Endothelial cell of umbilical vein (primary cell): Measurements from ENCODE around the gene AKAP13. TPM values are rescaled to one million over a fixed set of nuclear protein-coding genes. Genes with fewer than 3 reads are reported as not detected.

Source experiments
- BruUV-seq: library from RNA; stranded (reverse); fragments of 400-500 nt; replicated peaks from 2 replicates; lab custom pipeline; 2021; lab: Mats Ljungman, UMichigan
- CTCF ChIA-PET: fragments of 300-600, 350-600 bp; sonication (Branson Sonifier 250); formaldehyde crosslinking; loops from one replicate; lab custom pipeline; 2021; ENCODE audit warnings: antibody characterized with exemption, inconsistent platforms; lab: Charles Lee
- POLR2A ChIA-PET: fragments of 300-600, 350-600 bp; sonication (Branson Sonifier 250); formaldehyde crosslinking; loops from one replicate; lab custom pipeline; 2021; ENCODE audit warnings: antibody characterized with exemption, inconsistent platforms; lab: Charles Lee
- DNase-seq: peaks from one replicate; pipeline ENCODE4 v3.0.0-alpha.2; 2011; ENCODE audit warnings: low read depth, low spot score
- FAIRE-seq: peaks from 2 replicates; lab custom pipeline; 2011; peaks lifted over from hg19 to GRCh38; lab: Jason Lieb, UNC
- H2AFZ ChIP-seq: 2 replicates; pipeline ENCODE4 v1.6.0; 2012; ENCODE audit warnings: low read depth, low read length, control low read depth, inconsistent platforms
- H3K27ac ChIP-seq: 2 replicates; pipeline ENCODE4 v1.5.1; 2011; ENCODE audit warnings: low read depth, mild to moderate bottlenecking, control low read depth, low read length, moderate library complexity; ENCODE audit not compliant: insufficient read depth
- H3K27me3 ChIP-seq, 2 experiments: 2 replicates each; pipeline versions ENCODE4 v1.6.0 to v1.6.1; 2011; ENCODE audit warnings: low read length in 2 of 2, mixed read lengths in 1 of 2; ENCODE audit not compliant: control insufficient read depth in 2 of 2, insufficient read depth in 2 of 2
- H3K36me3 ChIP-seq, 2 experiments: 2 replicates in 1 of 2; 3 replicates in 1 of 2; pipeline ENCODE4 v1.5.1; 2011; ENCODE audit warnings: low read length in 2 of 2, mild to moderate bottlenecking in 1 of 2, moderate library complexity in 1 of 2; ENCODE audit not compliant: control insufficient read depth in 2 of 2, insufficient read depth in 2 of 2; ENCODE audit errors: extremely low read depth in 1 of 2
- H3K4me1 ChIP-seq: 3 replicates; pipeline ENCODE4 v1.5.1; 2011; ENCODE audit warnings: mild to moderate bottlenecking, low read length; ENCODE audit not compliant: control insufficient read depth, insufficient read depth; ENCODE audit errors: extremely low read depth
- H3K4me2 ChIP-seq: 2 replicates; pipeline ENCODE4 v1.6.1; 2011; ENCODE audit warnings: low read length, control low read depth, mixed read lengths; ENCODE audit not compliant: insufficient read depth
- H3K4me3 ChIP-seq, 3 experiments: fragments of 200-600 bp in 1 of 3; sonication (generic), shearing (Covaris generic) in 1 of 3; replicated peaks in 1 of 3; 2 replicates each; pipeline ENCODE4 v1.5.1; 2011 to 2016; ENCODE audit warnings: control low read depth in 3 of 3, low read length in 3 of 3, mild to moderate bottlenecking in 2 of 3, inconsistent platforms in 1 of 3, low read depth in 1 of 3, moderate library complexity in 1 of 3; ENCODE audit not compliant: insufficient read depth in 1 of 3
- H3K79me2 ChIP-seq: 2 replicates; pipeline ENCODE4 v1.6.0; 2012; ENCODE audit warnings: low read length, inconsistent platforms; ENCODE audit not compliant: control insufficient read depth, insufficient read depth
- H3K9ac ChIP-seq: replicated peaks from 2 replicates; pipeline ENCODE3; 2011; ENCODE audit warnings: low read length, control low read depth; ENCODE audit not compliant: insufficient read depth; ENCODE audit errors: extremely low read depth
- H3K9me1 ChIP-seq: replicated peaks from 3 replicates; pipeline ENCODE4 v1.6.0; 2011; ENCODE audit warnings: mild to moderate bottlenecking, low read length; ENCODE audit not compliant: control insufficient read depth, insufficient read depth; ENCODE audit errors: extremely low read depth
- H3K9me3 ChIP-seq: replicated peaks from 2 replicates; pipeline ENCODE4 v1.5.1; 2012; ENCODE audit warnings: low read length, inconsistent platforms; ENCODE audit not compliant: control insufficient read depth, insufficient read depth
- H4K20me1 ChIP-seq: replicated peaks from 2 replicates; pipeline ENCODE3; 2011; ENCODE audit warnings: mild to moderate bottlenecking, low read length; ENCODE audit not compliant: control insufficient read depth, insufficient read depth; ENCODE audit errors: extremely low read depth
- EZH2 ChIP-seq: IDR thresholded peaks from 2 replicates; pipeline ENCODE4 v1.6.1; 2012; ENCODE audit warnings: borderline replicate concordance, low read depth, mild to moderate bottlenecking, moderate library complexity, low read length, inconsistent platforms; ENCODE audit not compliant: severe bottlenecking
- FOS ChIP-seq: IDR thresholded peaks from 2 replicates; pipeline ENCODE4 v1.6.1; 2011; ENCODE audit warnings: mild to moderate bottlenecking, low read length, moderate library complexity, borderline replicate concordance; ENCODE audit not compliant: insufficient read depth
- GATA2 ChIP-seq: IDR thresholded peaks from 2 replicates; pipeline ENCODE4 v1.7.0; 2011; ENCODE audit warnings: low read depth, mild to moderate bottlenecking, moderate library complexity, mixed read lengths, low read length; ENCODE audit not compliant: insufficient read length, insufficient read depth
- POLR2A ChIP-seq: IDR thresholded peaks from 2 replicates; pipeline ENCODE4 v1.6.1; 2012; ENCODE audit warnings: low read depth, mild to moderate bottlenecking, control low read depth, low read length
- POLR2AphosphoS5 ChIP-seq: IDR thresholded peaks from 2 replicates; pipeline ENCODE4 v1.6.1; 2012; ENCODE audit warnings: low read depth, mild to moderate bottlenecking, control low read depth, low read length, moderate library complexity; ENCODE audit not compliant: insufficient read depth
- dilution Hi-C: fragments of 300-500 bp; cut with MboI; formaldehyde crosslinking; loops from one replicate; pipeline ENCODE4 v1.15.0; 2019; ENCODE audit warnings: low sequenced_read_pairs; ENCODE audit not compliant: extremely low pct_ligation_motif_present
- intact Hi-C: fragments of 100-400 bp; cut with micrococcal nuclease; formaldehyde crosslinking; loops from one replicate; pipeline ENCODE4 v1.10.0; 2022
- polyA plus RNA-seq, 4 experiments: library from polyadenylated mRNA; depleted of rRNA in 3 of 4; stranded (reverse) in 3 of 4; unstranded in 1 of 4; fragments of >200 nt; gene quantifications; 2 replicates each; pipeline versions ENCODE4 v1.2.1 to v1.2.3, GENCODE V29; 2011 to 2012; ENCODE audit warnings: missing spikeins in 1 of 4
- total RNA-seq: library from RNA; stranded (reverse); gene quantifications from 2 replicates; pipeline ENCODE4 v1.2.3, GENCODE V29; 2021
- TF ChIP-seq, protein P1 (sequence below), 2 donors: IDR thresholded peaks; 1 replicate in 1 of 2; 2 replicates in 1 of 2; pipeline ENCODE4 v1.5.1; 2011; ENCODE audit warnings: low read length in 2 of 2, mild to moderate bottlenecking in 2 of 2, moderate library complexity in 2 of 2, control low read depth in 1 of 2, inconsistent platforms in 1 of 2, low read depth in 1 of 2; ENCODE audit not compliant: insufficient read depth in 1 of 2; ENCODE audit errors: extremely low read depth in 1 of 2
- TF ChIP-seq, protein P2 (sequence below): IDR thresholded peaks from 2 replicates; pipeline ENCODE4 v1.6.1; 2011; ENCODE audit not compliant: insufficient read depth, insufficient read length

The AKAP13 gene
- total and polyA plus RNA-seq, 2 donors (not counting 3 experiments of a cell fraction or from before 2014, with no cell fraction given) = 22.8 to 87.8 TPM

DNA sequence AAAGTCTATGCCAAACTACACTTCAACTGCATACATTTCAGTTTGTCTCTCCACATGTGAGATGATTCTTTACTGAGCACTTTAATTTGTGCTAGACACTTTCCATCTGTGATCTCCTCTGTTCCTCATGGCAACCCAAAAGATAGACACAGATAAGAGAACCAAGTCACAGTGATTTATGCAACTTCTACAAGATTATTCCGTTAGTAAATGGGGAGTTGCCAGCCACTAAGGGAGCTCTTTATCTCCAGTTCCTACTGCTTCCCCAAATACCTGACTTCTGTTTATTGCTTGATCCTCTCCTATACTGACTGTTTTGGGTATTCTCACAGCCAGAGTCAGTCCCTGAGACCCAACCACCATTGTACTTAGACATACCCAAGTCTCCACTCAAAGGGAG, 24.1 kb upstream of the AKAP13 start:
- no peaks in the 10 kb centered on the region for H3K36me3 ChIP-seq
- H3K4me3 ChIP-seq = no peak overlapping the region
- intact Hi-C loops (no loop called here), dilution Hi-C loops (no loop called here)
- H3K79me2 ChIP-seq = no peaks in the 10 kb centered on the region
- H4K20me1 ChIP-seq = no peaks in the 10 kb centered on the region
- DNase-seq (no peak), FAIRE-seq (no peak)
- no peak overlapping the region for H3K27ac ChIP-seq
- POLR2A ChIA-PET = interaction anchor here (0.5 kb wide), 1 partner anchor 23 kb away, joined by 7 read pairs; no protein-coding TSS in a partner anchor
- H3K4me1 ChIP-seq = peaks cover 17% of the 10 kb centered on the region
- H3K4me2 ChIP-seq = no peak overlapping the region
- H3K9me3 ChIP-seq = no peaks in the 10 kb centered on the region
- no peak overlapping the region for H3K9ac ChIP-seq
- no peaks in the 10 kb centered on the region for H3K9me1 ChIP-seq
- TF ChIP-seq EZH2 = no peak
- TF ChIP-seq FOS = no peak
- TF ChIP-seq POLR2A = no peak
- TF ChIP-seq, protein P1, sequence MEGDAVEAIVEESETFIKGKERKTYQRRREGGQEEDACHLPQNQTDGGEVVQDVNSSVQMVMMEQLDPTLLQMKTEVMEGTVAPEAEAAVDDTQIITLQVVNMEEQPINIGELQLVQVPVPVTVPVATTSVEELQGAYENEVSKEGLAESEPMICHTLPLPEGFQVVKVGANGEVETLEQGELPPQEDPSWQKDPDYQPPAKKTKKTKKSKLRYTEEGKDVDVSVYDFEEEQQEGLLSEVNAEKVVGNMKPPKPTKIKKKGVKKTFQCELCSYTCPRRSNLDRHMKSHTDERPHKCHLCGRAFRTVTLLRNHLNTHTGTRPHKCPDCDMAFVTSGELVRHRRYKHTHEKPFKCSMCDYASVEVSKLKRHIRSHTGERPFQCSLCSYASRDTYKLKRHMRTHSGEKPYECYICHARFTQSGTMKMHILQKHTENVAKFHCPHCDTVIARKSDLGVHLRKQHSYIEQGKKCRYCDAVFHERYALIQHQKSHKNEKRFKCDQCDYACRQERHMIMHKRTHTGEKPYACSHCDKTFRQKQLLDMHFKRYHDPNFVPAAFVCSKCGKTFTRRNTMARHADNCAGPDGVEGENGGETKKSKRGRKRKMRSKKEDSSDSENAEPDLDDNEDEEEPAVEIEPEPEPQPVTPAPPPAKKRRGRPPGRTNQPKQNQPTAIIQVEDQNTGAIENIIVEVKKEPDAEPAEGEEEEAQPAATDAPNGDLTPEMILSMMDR (IDR thresholded peaks at IDR 0.05; ENCODE audit: extremely low read depth in 1 of 2, insufficient read depth in 1 of 2, low read depth in 1 of 2, low read length in 2 of 2) = no peak
- TF ChIP-seq, protein P2, sequence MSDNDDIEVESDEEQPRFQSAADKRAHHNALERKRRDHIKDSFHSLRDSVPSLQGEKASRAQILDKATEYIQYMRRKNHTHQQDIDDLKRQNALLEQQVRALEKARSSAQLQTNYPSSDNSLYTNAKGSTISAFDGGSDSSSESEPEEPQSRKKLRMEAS = no peak
- TF ChIP-seq POLR2AphosphoS5 = no peak
- no peak for TF ChIP-seq GATA2
- BruUV-seq = no TSS peak
- H3K27me3 ChIP-seq = no peaks in the 10 kb centered on the region
- CTCF ChIA-PET = interaction anchor here (0.8 kb wide), 1 partner anchor 23 kb away, joined by 3 read pairs; no protein-coding TSS in a partner anchor
- H2AFZ ChIP-seq = no peak overlapping the region
